Natural killer cell (primary cell): ENCODE measurements around the gene SERPINB10. TPM values are rescaled to one million over a fixed set of nuclear protein-coding genes. Genes with fewer than 3 reads are reported as not detected.

Source experiments
- ATAC-seq, 3 donors: fragments of 150-1000 bp in 2 of 3; fragments of 200-7000 bp in 1 of 3; cut with Tn5 transposase; 1 replicate in 1 of 3; 2 replicates in 2 of 3; pipeline ENCODE4 v1.10.0; 2021; ENCODE audit warnings: mild to moderate bottlenecking in 2 of 3, moderate library complexity in 2 of 3
- DNase-seq, 2 donors: peaks; one replicate each; pipeline versions ENCODE4 v3.0.0 to v3.0.0-alpha.2; 2013 to 2021; ENCODE audit warnings: mixed read lengths in 1 of 2
- H3K27ac ChIP-seq: one replicate; pipeline ENCODE4 v1.5.1; 2013; ENCODE audit warnings: mild to moderate bottlenecking, low read length
- H3K27me3 ChIP-seq: one replicate; pipeline ENCODE4 v1.6.1; 2013; ENCODE audit warnings: low read length; ENCODE audit not compliant: control insufficient read depth, insufficient read depth
- H3K36me3 ChIP-seq: one replicate; pipeline ENCODE4 v1.6.1; 2013; ENCODE audit warnings: low read length; ENCODE audit not compliant: control insufficient read depth, insufficient read depth
- H3K4me1 ChIP-seq: one replicate; pipeline ENCODE4 v1.6.1; 2013; ENCODE audit warnings: low read length; ENCODE audit not compliant: control insufficient read depth, insufficient read depth
- H3K4me3 ChIP-seq: one replicate; pipeline ENCODE4 v1.5.1; 2013; ENCODE audit warnings: low read length
- H3K9me3 ChIP-seq: one replicate; pipeline ENCODE4 v1.6.1; 2013; ENCODE audit warnings: low read length; ENCODE audit not compliant: control insufficient read depth, insufficient read depth
- H3K27ac Mint-ChIP-seq, 2 donors: one replicate each; pipeline ENCODE4 v1.8.0; 2022; ENCODE audit warnings: mild to moderate bottlenecking in 2 of 2, mixed read lengths in 2 of 2, moderate library complexity in 1 of 2
- H3K27me3 Mint-ChIP-seq, 2 donors: one replicate each; pipeline ENCODE4 v1.8.0; 2022; ENCODE audit warnings: low read depth in 2 of 2, mixed read lengths in 2 of 2
- H3K36me3 Mint-ChIP-seq: one replicate; pipeline ENCODE4 v1.8.0; 2022; ENCODE audit warnings: mixed read lengths
- H3K4me1 Mint-ChIP-seq, 2 donors: one replicate each; pipeline ENCODE4 v1.8.0; 2022; ENCODE audit warnings: mixed read lengths in 2 of 2
- H3K4me3 Mint-ChIP-seq: one replicate; pipeline ENCODE4 v1.8.0; 2022; ENCODE audit warnings: mild to moderate bottlenecking, moderate library complexity, mixed read lengths
- H3K9me3 Mint-ChIP-seq, 2 donors: one replicate each; pipeline ENCODE4 v1.8.0; 2022; ENCODE audit warnings: mixed read lengths in 2 of 2
- WGBS: methylation state at CpG from one replicate; pipeline ENCODE4 v1.1.7; 2013; ENCODE audit warnings: missing lambda C conversion rate; ENCODE audit not compliant: insufficient coverage; 5-methylcytosine and 5-hydroxymethylcytosine counted together
- intact Hi-C: fragments of 100-400 bp; cut with micrococcal nuclease; formaldehyde crosslinking; loops from one replicate; pipeline ENCODE4 v1.14.2; 2022
- total RNA-seq, 4 donors: library from RNA; stranded (reverse); fragments of 120-200 nt in 1 of 4; gene quantifications; one replicate each; pipeline versions ENCODE4 v1.2.3 to v1.2.4, GENCODE V29; 2013 to 2022
- TF ChIP-seq, protein P1 (sequence below): fragments of 200-600 bp; IDR thresholded peaks from one replicate; pipeline ENCODE4 v1.8.0; 2022; ENCODE audit warnings: antibody characterized with exemption

SERPINB10 gene
- total RNA-seq, 3 donors from 2014 or later (not counting 1 experiment from before 2014, with no cell fraction given): 0.43 TPM; not detected in 2

DNA sequence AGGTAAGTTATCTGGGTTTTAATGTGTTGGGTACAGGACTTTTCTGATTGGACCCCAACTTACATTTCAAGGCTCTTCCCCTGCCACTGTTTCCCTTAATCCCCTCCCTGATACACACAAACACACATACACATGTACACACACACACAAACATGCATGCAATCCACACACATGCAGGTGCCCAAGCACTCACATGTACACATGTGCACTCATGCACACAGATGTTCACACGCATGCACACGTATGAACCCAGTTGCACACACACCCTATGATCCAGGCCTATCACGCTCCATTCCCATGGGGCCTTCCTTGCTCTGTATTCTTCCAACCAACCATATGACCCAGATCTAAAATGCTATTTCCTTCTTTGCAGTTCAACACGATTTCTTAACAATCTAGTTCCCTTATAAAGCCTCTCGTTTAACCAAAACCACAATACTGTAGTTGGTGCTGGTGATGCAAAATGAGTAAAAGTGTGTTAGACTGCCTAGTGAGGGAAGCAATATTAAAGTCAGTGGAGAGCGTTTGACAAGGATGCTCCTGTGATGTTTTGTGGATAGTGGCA is 73.2 kb downstream of the SERPINB10 start:
- H3K4me1 ChIP-seq: peaks cover 3% of the 10 kb centered on the region
- ATAC-seq (no peak), DNase-seq (no peak)
- Mint-ChIP-seq H3K27ac (no peak overlapping the region), H3K4me3 (no peak overlapping the region), H3K4me1 (peaks cover 8 to 17% of the 10 kb centered on the region in 2 donors), H3K9me3 (no peaks in the 10 kb centered on the region), H3K36me3 (no peaks in the 10 kb centered on the region), H3K27me3 (no peaks in the 10 kb centered on the region)
- no peak overlapping the region for H3K27ac ChIP-seq
- peaks cover 35% of the 10 kb centered on the region for H3K36me3 ChIP-seq
- H3K4me3 ChIP-seq: no peak overlapping the region
- H3K27me3 ChIP-seq: no peaks in the 10 kb centered on the region
- H3K9me3 ChIP-seq: no peaks in the 10 kb centered on the region
- 87% methylated on average over 4 of the region's 6 CpGs for WGBS
- intact Hi-C loops: no loop called here
- TF ChIP-seq, protein P1, sequence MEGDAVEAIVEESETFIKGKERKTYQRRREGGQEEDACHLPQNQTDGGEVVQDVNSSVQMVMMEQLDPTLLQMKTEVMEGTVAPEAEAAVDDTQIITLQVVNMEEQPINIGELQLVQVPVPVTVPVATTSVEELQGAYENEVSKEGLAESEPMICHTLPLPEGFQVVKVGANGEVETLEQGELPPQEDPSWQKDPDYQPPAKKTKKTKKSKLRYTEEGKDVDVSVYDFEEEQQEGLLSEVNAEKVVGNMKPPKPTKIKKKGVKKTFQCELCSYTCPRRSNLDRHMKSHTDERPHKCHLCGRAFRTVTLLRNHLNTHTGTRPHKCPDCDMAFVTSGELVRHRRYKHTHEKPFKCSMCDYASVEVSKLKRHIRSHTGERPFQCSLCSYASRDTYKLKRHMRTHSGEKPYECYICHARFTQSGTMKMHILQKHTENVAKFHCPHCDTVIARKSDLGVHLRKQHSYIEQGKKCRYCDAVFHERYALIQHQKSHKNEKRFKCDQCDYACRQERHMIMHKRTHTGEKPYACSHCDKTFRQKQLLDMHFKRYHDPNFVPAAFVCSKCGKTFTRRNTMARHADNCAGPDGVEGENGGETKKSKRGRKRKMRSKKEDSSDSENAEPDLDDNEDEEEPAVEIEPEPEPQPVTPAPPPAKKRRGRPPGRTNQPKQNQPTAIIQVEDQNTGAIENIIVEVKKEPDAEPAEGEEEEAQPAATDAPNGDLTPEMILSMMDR: no peak

DNA sequence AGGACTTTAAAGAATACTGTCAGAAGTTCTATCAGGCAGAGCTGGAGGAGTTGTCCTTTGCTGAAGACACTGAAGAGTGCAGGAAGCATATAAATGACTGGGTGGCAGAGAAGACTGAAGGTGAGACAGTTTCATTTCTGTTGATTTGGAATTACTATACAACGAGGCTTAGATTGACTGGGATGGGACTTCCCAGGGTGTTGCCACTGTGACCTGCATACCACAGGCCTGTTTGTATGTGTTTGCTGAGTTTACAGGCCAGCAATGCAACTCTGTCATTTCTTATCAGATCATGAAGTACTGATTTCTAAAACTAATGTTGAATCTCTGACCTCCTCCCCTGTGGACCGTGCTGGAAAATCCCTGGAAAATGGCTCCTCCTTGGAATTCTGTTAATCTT is 74.0 kb downstream of the SERPINB10 start:
- DNase-seq: no peak
- TF ChIP-seq, protein P1: no peak
- Mint-ChIP-seq H3K36me3 (no peaks in the 10 kb centered on the region), H3K27me3 (no peaks in the 10 kb centered on the region), H3K4me1 (peaks cover 8 to 17% of the 10 kb centered on the region in 2 donors), H3K9me3 (no peaks in the 10 kb centered on the region), H3K27ac (no peak overlapping the region), H3K4me3 (no peak overlapping the region)
- no peaks in the 10 kb centered on the region for H3K9me3 ChIP-seq
- WGBS: 69% methylated on average over 2 of the region's 2 CpGs
- peaks cover 3% of the 10 kb centered on the region for H3K4me1 ChIP-seq
- peaks cover 37% of the 10 kb centered on the region for H3K36me3 ChIP-seq
- no peak for ATAC-seq
- no peak overlapping the region for H3K27ac ChIP-seq
- intact Hi-C loops: no loop called here
- H3K27me3 ChIP-seq: no peaks in the 10 kb centered on the region
- no peak overlapping the region for H3K4me3 ChIP-seq

DNA sequence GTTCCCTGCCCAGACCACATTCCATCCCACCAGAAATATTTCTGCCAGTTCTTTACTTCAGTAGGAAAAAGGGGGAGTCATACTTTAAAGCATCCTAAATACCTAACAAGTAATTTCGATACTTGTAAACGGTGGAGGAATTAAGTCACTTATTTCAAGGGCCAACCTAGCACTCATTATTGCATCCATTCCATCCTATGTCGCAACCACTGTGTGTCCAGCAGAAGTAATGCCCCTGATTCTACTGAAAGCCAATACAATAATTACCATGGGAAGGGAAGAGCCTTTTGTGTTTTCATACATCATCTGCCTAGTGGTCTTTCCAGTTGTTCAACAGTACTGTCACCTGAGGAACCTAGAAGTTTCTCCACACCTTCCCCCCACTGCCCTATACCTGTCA is 74.6 kb downstream of the SERPINB10 start:
- H3K4me1 Mint-ChIP-seq: peaks cover 8 to 17% of the 10 kb centered on the region in 2 donors
- H3K4me1 ChIP-seq: peaks cover 3% of the 10 kb centered on the region
- H3K9me3 ChIP-seq: no peaks in the 10 kb centered on the region
- TF ChIP-seq, protein P1: no peak
- H3K27me3 Mint-ChIP-seq: no peaks in the 10 kb centered on the region
- 100% methylated on average over 3 of the region's 3 CpGs for WGBS
- peaks cover 43% of the 10 kb centered on the region for H3K36me3 ChIP-seq
- no peak overlapping the region for H3K27ac ChIP-seq
- DNase-seq (no peak), ATAC-seq (no peak)
- intact Hi-C loops: no loop called here
- H3K9me3 Mint-ChIP-seq: no peaks in the 10 kb centered on the region
- H3K4me3 ChIP-seq: no peak overlapping the region
- no peak overlapping the region for H3K27ac Mint-ChIP-seq
- H3K36me3 Mint-ChIP-seq: no peaks in the 10 kb centered on the region
- H3K4me3 Mint-ChIP-seq: no peak overlapping the region
- no peaks in the 10 kb centered on the region for H3K27me3 ChIP-seq

Other genes with a start within 250 kb of the SERPINB10 start
- gene SERPINB3, start 246.1 kb upstream of the SERPINB10 start, total RNA-seq: not detected
- not detected for gene SERPINB11, start 205.0 kb upstream of the SERPINB10 start, total RNA-seq
- gene SERPINB7, start 132.5 kb upstream of the SERPINB10 start, total RNA-seq: not detected
- 1 to 10 TPM in 2 of 3 donors, not detected in 1; 1.4 to 9.0 TPM for gene SERPINB2, start 20.3 kb upstream of the SERPINB10 start, total RNA-seq
- gene HMSD, start 41.3 kb downstream of the SERPINB10 start, total RNA-seq: not detected
- gene SERPINB8, start 62.1 kb downstream of the SERPINB10 start, total RNA-seq: 10 to 100 TPM in 2 of 3 donors, 1 to 10 TPM in 1; 4.9 to 12.9 (median 12.8) TPM
- not detected for gene LINC00305, start 241.1 kb downstream of the SERPINB10 start, total RNA-seq